Mesenteric fat pad (tissue), 1 donor: ENCODE data around the gene GFPT2. TPM values are rescaled to one million over a fixed set of nuclear protein-coding genes. Genes with fewer than 3 reads are reported as not detected.

Experiments
- DNase-seq: peaks from one replicate; pipeline ENCODE4 v3.0.0-alpha.2; 2020; ENCODE audit warnings: low spot score
- total RNA-seq: library from RNA; stranded (reverse); fragmentation: NEBNext Ultra II Directional; extraction: Animal tissue kit (Norgen Biotek cat#: 25700); gene quantifications from one replicate; pipeline ENCODE4 v1.2.1, GENCODE V29; 2021
- donor health status: DM: yes; HTN: yes; CAD: no.

GFPT2 gene
- total RNA-seq, 1 donor from 2014 or later = 187 TPM

- DNase-seq = no peak
Observed at GRCh38 chr5:180352116-180353047, 754 bp downstream of the GFPT2 start.

GRCh38 chr5:180350711-180351465 lies 2.2 kb downstream of the GFPT2 start:
- no peak for DNase-seq

- DNase-seq = no peak
Observed at GRCh38 chr5:180350296-180350695, 2.8 kb downstream of the GFPT2 start.

GRCh38 chr5:180349391-180349790 lies 3.7 kb downstream of the GFPT2 start:
- DNase-seq = no peak

GRCh38 chr5:180348336-180348735 lies 4.8 kb downstream of the GFPT2 start:
- DNase-seq = no peak

- no peak for DNase-seq
Observed at GRCh38 chr5:180347702-180348101, 5.4 kb downstream of the GFPT2 start.

GRCh38 chr5:180346358-180346757 lies 6.8 kb downstream of the GFPT2 start:
- no peak for DNase-seq

GRCh38 chr5:180345781-180346180 lies 7.4 kb downstream of the GFPT2 start:
- no peak for DNase-seq

GRCh38 chr5:180345186-180345585 lies 8.0 kb downstream of the GFPT2 start:
- no peak for DNase-seq

- DNase-seq = no peak
Observed at GRCh38 chr5:180344696-180344999, 8.5 kb downstream of the GFPT2 start.

GRCh38 chr5:180343831-180344695 lies 9.1 kb downstream of the GFPT2 start:
- DNase-seq = no peak

GRCh38 chr5:180343110-180343830 lies 9.9 kb downstream of the GFPT2 start:
- no peak for DNase-seq

GRCh38 chr5:180341595-180341994 lies 11.5 kb downstream of the GFPT2 start:
- no peak for DNase-seq

- DNase-seq = no peak
Observed at GRCh38 chr5:180340856-180341255, 12.3 kb downstream of the GFPT2 start.

- DNase-seq = no peak
Observed at GRCh38 chr5:180339583-180340183, 13.5 kb downstream of the GFPT2 start.

GRCh38 chr5:180338001-180338707 lies 15.0 kb downstream of the GFPT2 start:
- no peak for DNase-seq

- no peak for DNase-seq
Observed at GRCh38 chr5:180336234-180337020, 16.7 kb downstream of the GFPT2 start.

GRCh38 chr5:180335614-180336233 lies 17.4 kb downstream of the GFPT2 start:
- no peak for DNase-seq
